T-helper 22 cell (primary cell): ENCODE results near the gene LTBR.

Experiments
- DNase-seq: peaks from one replicate; pipeline ENCODE4 v3.0.0-alpha.2; 2020; ENCODE audit warnings: low read depth

The LTBR gene

GRCh38 chr12:6368906-6369525, 14.9 kb upstream of the LTBR start:
- no peak for DNase-seq

- DNase-seq = no peak
Measured at GRCh38 chr12:6369916-6370575, 13.9 kb upstream of the LTBR start.

DNA sequence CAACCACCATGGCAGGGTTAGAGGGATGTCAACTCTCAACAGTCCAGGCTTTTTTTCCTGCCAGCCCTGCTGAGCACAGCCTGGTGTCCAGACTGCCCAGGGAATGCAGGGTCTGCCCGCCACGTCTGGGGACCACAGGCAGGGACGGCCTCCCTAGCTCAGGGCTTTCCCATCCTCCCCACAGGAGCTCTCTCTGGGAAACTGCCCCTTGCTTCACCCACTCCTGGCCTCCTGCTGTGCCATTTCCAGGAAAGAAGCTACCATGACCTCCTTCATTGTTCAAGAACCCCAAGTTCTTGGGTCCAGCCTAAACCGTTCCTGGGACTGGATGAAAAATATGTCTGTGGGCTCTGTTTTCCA, 13.4 kb upstream of the LTBR start:
- no peak for DNase-seq

DNA sequence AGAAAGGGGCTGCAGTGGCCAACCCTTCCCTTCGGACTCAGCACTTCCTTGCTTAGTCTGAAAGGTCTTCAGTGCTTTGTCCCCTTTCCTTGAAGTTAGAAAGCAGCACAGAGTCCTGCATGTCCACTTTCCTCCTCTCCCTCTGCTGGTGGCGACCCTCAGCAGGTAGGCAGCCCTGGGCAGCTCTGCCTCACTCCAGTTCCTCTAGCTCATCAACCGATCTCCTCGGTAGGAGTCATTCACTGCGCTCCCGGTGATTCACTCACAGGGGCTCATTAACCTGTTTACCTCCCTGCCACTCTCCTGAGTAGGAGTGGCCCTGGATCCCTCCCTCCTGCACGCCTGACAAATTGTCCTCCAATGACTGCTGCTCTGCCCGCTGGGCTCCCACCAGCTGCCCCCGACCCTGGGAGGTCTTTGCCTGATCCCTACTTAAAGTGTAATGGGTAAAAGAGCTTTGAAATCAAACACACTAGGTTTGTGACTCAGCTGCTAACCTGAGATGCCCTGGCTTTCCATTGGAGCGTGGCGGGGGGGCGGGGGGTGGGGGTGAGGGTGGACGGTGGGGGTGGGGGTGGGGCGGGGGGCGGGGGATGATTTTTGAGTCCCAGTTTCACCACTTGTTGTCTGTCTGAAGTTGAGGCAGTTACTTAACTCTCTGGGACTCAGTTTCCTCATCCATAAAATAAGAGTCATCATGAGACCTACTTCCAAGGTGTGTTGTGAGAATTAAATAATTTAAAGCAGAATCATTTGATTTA, 12.8 kb upstream of the LTBR start:
- DNase-seq = no peak

DNA sequence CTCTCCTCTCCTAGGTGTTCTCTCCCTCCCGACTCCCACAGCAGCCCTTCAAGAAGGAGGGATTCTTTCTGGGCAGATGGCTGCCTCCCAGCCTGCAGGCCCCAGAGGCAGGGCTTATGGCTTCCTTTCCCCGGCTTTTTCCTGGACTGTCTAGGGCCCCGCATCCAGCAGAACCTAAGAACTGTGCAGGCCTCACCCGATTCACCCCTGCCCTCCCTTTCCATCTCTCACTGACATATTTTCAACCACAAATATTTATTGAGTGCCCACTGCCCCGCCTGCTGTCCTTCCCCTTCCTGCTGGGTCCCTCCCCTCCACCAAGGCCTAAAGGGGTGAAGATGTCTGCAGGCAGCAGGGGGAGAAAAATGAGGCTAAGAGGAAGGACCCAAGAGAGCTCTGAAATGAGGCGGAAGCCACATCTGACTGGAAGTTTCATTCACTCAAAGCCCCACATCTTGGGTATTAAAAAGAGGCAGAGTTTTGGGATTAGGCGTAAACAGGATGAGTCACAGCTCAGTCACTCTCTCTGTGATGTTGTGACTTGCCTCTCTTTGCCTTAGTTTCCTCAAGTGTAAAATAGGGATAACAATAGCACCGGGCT, 11.5 kb upstream of the LTBR start:
- DNase-seq = no peak

GRCh38 chr12:6373022-6373787, 10.8 kb upstream of the LTBR start:
- DNase-seq = no peak

GRCh38 chr12:6374028-6374785, 9.8 kb upstream of the LTBR start:
- no peak for DNase-seq

GRCh38 chr12:6374786-6375160, 9.2 kb upstream of the LTBR start:
- no peak for DNase-seq

DNA sequence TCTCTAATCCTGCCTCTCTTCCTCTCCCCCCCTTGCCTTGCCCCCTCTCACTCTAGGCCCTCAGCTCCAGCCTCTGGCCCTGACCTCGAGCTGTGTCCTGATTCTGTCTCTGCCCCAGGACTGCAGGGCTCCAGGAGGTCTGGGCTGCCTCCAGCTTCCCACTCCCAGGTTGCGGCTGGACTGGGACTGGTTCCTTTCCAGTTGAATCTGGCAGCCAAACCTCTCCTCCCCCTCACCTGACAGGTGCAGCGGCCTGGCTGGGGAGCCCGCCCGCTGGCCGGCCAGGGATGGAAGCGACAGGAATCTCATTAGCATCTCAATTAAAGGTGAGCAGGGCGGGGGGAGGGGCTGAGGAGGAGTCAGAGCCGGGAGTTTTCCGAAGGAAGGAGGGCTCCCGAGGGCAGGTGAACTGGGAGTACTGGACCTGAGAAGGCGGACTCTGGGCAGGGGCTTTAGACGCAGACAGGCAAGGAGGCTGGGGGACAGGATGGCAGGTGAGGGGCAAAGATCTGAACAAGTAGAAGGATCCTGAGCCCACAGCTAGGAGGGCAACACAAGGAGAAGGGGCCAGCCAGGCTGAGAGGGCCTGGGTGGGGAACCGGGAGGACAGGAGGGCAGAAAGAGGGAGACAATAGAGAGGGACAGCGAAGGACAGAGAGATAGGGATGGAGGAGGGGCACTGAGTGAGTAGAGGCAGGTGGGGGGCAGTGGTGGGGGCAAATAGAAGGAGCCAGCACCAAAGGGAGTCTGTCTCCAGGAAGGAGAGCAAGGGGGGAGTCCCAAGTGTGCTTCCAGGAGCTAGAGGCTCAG, 8.5 kb upstream of the LTBR start, which contains the start of gene SCNN1A:
Gene SCNN1A, minus strand, starts transcription at position 295 of the 810 bp plus-strand sequence. CDS start 780 bp downstream, outside the sequence.
- DNase-seq = no peak

DNA sequence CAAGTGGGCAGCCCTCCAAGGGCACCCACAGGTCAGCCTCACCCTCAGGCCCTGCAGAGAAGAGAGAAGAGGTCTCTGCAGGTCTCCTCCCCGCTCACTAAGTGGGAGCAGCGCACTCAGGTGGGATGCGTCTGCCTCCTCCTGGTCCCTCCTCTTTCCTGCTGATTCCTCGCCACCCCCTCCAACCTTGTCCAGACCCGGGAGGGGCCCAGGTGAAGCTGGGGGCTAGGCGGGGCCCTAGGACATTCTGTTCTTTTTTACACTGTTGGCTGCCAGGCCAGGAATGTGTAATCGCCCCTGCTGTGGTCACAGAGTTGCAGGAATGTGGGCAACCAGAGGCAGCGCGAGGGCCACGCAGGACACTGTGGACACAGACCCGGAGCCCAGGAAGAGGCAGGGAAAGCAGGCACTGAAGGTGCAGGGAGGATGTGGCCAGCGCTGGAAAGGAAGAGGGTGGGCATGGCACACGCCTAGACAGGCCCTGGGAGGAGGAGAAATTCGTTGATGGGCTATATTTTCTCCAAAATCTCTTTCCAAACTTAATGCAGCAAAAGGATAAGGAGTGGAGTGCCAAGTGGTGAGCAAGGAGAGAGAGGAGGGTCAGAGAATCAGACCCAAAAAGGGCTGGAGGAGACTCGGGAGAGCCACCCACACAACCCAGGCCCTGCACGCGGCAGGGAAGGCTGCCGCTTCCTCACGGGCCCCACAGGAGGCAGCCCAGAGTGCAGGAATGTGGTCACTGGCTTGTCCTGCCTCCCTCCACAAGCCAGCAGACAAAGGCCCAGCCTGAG, 7.7 kb upstream of the LTBR start:
- no peak for DNase-seq

DNA sequence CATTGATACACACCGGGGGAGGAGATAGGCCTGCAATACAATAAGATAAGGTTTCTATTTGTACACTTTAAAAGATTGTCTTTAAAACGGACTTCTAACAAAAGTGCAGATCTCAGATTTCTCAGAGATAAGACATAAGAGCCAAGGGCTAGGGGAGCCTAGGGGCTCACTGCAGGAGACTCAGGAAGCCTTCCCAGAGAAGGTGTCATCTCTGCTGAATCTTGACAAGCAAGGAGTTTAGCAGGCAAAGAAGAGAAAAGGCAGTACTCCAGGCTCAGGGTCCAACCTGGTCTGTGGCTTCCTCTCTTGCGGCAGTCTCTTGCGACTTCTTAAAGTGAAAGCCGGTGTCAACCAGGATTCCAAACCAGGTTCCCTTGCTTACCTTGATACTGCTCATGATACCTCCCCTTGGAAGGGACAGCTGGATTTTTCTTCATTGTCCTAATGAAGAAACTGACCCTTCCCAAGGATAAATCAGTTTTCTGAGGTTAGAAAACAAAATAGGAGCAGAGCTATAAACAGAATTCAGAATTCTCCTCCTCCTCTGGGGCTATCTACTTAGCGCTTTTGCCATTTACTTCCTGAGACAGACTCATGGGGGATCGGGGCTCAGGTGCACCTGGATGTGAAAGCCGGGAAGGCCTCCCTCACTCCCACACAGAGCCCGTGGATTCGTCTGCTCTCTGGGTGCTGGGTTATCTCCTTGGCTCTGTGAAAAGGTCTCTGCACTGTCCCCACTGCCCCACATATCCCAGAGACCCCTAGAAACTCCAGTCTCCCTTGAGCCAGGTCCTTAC, 6.9 kb upstream of the LTBR start:
- DNase-seq = no peak

DNA sequence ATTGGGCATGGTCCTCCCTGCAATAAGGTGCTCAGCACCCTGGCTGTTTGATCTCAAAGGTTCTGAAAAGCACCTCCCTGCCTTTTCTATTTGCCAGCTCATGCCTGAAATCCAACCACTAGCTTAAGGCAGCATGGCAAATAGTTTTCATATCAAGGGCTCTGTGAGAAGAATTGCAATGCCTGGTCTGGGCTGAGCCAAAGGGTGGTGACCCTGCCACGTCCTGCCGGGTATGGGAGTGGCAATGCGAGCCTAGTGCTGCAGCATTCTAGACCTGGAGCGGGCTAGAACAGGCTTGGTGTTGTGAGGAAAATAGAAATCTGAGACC, 6.3 kb upstream of the LTBR start:
- no peak for DNase-seq

GRCh38 chr12:6378709-6379472, 5.1 kb upstream of the LTBR start:
- DNase-seq = no peak

DNA sequence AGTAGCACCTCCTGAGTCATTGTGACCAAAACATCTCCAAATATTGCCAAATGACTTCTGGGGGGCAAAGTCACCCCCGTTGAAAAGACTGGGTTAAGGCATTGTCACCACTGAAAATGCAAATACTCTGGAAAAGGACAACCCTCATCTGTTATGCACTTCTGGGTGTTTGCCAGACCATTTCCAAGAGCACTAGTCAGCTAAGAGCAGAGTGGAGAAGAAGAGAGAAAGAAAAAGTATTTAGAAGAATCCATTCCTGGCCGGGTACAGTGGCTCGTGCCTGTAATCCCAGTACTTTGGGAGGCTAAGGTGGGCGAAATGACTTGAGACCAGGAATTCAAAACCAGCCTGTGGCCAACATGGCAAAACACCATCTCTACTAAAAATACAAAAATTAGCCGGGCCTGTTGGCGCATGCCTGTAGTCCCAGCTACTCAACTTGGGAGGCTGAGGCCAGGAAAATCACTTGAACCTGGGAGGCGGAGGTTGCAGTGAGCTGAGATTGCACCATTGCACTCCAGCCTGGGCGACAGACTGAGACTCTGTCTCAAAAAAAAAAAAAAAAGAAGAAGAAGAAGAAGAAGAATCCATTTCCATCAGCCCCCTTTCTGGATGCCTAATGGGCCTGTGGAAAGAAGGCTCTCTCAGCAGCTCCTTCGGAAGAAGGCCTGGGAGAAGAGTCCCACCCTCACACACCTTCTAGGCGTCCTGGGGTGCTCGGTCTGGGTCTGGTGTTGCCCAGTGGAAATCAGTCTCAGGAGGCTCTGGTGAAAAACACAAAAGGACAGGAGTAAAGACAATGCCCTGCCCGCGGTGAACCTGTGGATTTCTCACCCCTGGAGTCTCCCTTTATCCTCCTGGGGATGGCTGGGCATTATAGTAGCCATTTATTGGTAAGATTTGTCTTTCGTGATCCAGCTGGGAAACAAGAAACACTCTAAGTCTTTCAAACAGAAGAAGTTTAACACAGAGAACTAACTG, 3.5 kb upstream of the LTBR start:
- DNase-seq = no peak

DNA sequence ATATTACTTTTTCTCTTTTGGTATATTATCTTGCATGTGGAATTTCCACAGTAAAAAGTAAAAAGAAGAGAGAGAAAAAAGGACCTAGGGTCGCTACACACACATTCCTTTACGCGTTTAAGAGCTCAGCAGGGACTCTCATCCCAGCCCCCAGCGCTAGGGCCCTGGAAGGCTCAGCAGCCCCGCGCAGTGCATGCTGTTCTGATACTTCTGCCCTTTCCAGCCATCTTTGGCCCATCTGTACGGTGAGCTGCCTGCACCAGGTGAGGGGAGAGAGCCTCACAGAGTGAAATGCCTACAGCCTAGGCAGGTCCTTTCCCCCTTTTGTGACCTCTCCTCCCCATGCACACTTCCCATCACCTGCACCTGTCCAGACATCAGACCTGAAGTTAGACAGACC, 1.6 kb upstream of the LTBR start:
- no peak for DNase-seq

DNA sequence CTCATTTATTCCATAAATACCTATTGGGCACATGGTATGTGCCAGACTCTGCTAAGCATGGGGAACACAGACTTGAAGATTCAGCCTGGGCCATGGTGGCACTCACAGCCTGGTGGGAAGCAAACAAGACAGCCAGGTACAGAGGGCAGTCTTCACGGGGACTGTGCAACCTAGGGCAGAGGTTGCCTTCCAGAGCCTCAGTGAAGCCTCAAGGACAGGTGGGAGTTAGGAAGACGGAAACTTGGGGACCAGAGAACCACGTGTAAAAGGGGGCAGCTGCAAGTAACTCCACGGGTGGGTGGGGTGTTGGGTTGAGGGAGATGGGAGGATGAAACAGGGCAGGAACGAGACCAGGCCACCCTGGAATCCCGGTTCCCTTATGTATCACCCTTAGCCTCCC, 980 bp upstream of the LTBR start:
- no peak for DNase-seq
